H9 (cell line): ENCODE data around the gene CYGB. TPM values are rescaled to one million over a fixed set of nuclear protein-coding genes. Genes with fewer than 3 reads are reported as not detected.

Experiments
- DNase-seq: peaks from one replicate; pipeline ENCODE4 v3.0.0-alpha.2; 2017
- H2AFZ ChIP-seq: one replicate; pipeline ENCODE4 v1.6.1; 2013; ENCODE audit warnings: mild to moderate bottlenecking, low read length, control low read depth, moderate library complexity
- H2AK5ac ChIP-seq: 2 replicates; pipeline ENCODE4 v1.6.1; 2013; ENCODE audit warnings: low read length, control low read depth, mixed read lengths; ENCODE audit not compliant: insufficient read length
- H2BK120ac ChIP-seq: one replicate; pipeline ENCODE4 v1.6.1; 2013; ENCODE audit warnings: low read depth, mild to moderate bottlenecking, low read length, control low read depth, inconsistent platforms; ENCODE audit not compliant: poor library complexity, severe bottlenecking
- H2BK12ac ChIP-seq: 2 replicates; pipeline ENCODE4 v1.6.1; 2013; ENCODE audit warnings: low read length, control low read depth, mixed read lengths, low read depth; ENCODE audit not compliant: insufficient read length
- H2BK15ac ChIP-seq: 2 replicates; pipeline ENCODE4 v1.6.1; 2013; ENCODE audit warnings: low read depth, low read length, control low read depth
- H2BK20ac ChIP-seq: one replicate; pipeline ENCODE4 v1.6.1; 2013; ENCODE audit warnings: low read depth, mild to moderate bottlenecking, low read length, control low read depth, inconsistent platforms; ENCODE audit not compliant: poor library complexity, severe bottlenecking
- H2BK5ac ChIP-seq: 2 replicates; pipeline ENCODE4 v1.6.1; 2013; ENCODE audit warnings: low read length, control low read depth, mixed read lengths; ENCODE audit not compliant: insufficient read length
- H3K14ac ChIP-seq: 2 replicates; pipeline ENCODE4 v1.6.1; 2013; ENCODE audit warnings: low read length, control low read depth; ENCODE audit not compliant: insufficient read depth
- H3K18ac ChIP-seq: 2 replicates; pipeline ENCODE4 v1.6.1; 2013; ENCODE audit warnings: low read depth, mild to moderate bottlenecking, mixed read lengths, low read length, control low read depth; ENCODE audit not compliant: insufficient read length
- H3K23ac ChIP-seq: 2 replicates; pipeline ENCODE4 v1.6.1; 2013; ENCODE audit warnings: low read length, control low read depth, mixed read lengths, low read depth; ENCODE audit not compliant: insufficient read length
- H3K23me2 ChIP-seq: 2 replicates; pipeline ENCODE4 v1.6.1; 2013; ENCODE audit warnings: low read depth, mild to moderate bottlenecking, mixed read lengths, low read length, control low read depth; ENCODE audit not compliant: insufficient read length, poor library complexity, severe bottlenecking
- H3K27ac ChIP-seq: 2 replicates; pipeline ENCODE4 v1.5.1; 2013; ENCODE audit warnings: low read length, control low read depth, mixed read lengths, low read depth; ENCODE audit not compliant: insufficient read length
- H3K27me3 ChIP-seq: 2 replicates; pipeline ENCODE4 v1.6.1; 2013; ENCODE audit warnings: low read length, control low read depth, inconsistent platforms; ENCODE audit not compliant: insufficient read depth
- H3K4ac ChIP-seq: 2 replicates; pipeline ENCODE4 v1.6.1; 2013; ENCODE audit warnings: low read depth, mild to moderate bottlenecking, control low read depth, inconsistent platforms, low read length, moderate library complexity
- H3K4me1 ChIP-seq: 2 replicates; pipeline ENCODE4 v1.6.1; 2013; ENCODE audit warnings: low read length, control low read depth, inconsistent platforms; ENCODE audit not compliant: insufficient read depth
- H3K4me2 ChIP-seq: 2 replicates; pipeline ENCODE4 v1.6.1; 2013; ENCODE audit warnings: low read length, control low read depth, mixed read lengths; ENCODE audit not compliant: insufficient read length, insufficient read depth
- H3K56ac ChIP-seq: 2 replicates; pipeline ENCODE4 v1.6.1; 2013; ENCODE audit warnings: low read depth, mild to moderate bottlenecking, mixed read lengths, low read length, control low read depth; ENCODE audit not compliant: insufficient read length
- H3K79me1 ChIP-seq: 2 replicates; pipeline ENCODE4 v1.6.1; 2013; ENCODE audit warnings: low read depth, mild to moderate bottlenecking, moderate library complexity, low read length, control low read depth, inconsistent platforms; ENCODE audit not compliant: insufficient read depth, poor library complexity, severe bottlenecking
- H3K79me2 ChIP-seq: 2 replicates; pipeline ENCODE4 v1.6.1; 2013; ENCODE audit warnings: low read length, control low read depth, inconsistent platforms; ENCODE audit not compliant: insufficient read depth
- H3K9ac ChIP-seq: 2 replicates; pipeline ENCODE4 v1.6.1; 2013; ENCODE audit warnings: low read length, control low read depth, mixed read lengths; ENCODE audit not compliant: insufficient read length; ENCODE audit errors: extremely low read depth
- H3K9me3 ChIP-seq: one replicate; pipeline ENCODE4 v1.6.1; 2013; ENCODE audit warnings: low read depth, low read length, inconsistent platforms; ENCODE audit not compliant: control insufficient read depth
- H3T11ph ChIP-seq: one replicate; pipeline ENCODE4 v1.6.1; 2013; ENCODE audit warnings: mild to moderate bottlenecking, low read length, control low read depth, inconsistent platforms
- H4K20me1 ChIP-seq: one replicate; pipeline ENCODE4 v1.6.1; 2013; ENCODE audit not compliant: control insufficient read depth, insufficient read length, insufficient read depth
- H4K5ac ChIP-seq: 2 replicates; pipeline ENCODE4 v1.6.1; 2013; ENCODE audit warnings: low read depth, mild to moderate bottlenecking, mixed read lengths, low read length, control low read depth; ENCODE audit not compliant: insufficient read length
- H4K8ac ChIP-seq: replicated peaks from 2 replicates; pipeline ENCODE4 v1.6.1; 2013; ENCODE audit warnings: low read length, control low read depth, mixed read lengths, low read depth; ENCODE audit not compliant: insufficient read length
- H4K91ac ChIP-seq: 2 replicates; pipeline ENCODE4 v1.6.1; 2013; ENCODE audit warnings: low read depth, mild to moderate bottlenecking, moderate library complexity, mixed read lengths, low read length, control low read depth; ENCODE audit not compliant: insufficient read length
- H3K27ac Mint-ChIP-seq, 3 experiments: 2 replicates in 2 of 3; 3 replicates in 1 of 3; pipeline ENCODE4 v1.8.0; 2020 to 2021; ENCODE audit warnings: mixed read lengths in 3 of 3, mild to moderate bottlenecking in 1 of 3, moderate library complexity in 1 of 3
- H3K27me3 Mint-ChIP-seq: 2 replicates; pipeline ENCODE4 v1.8.0; 2021; ENCODE audit warnings: low read depth, mild to moderate bottlenecking, moderate library complexity, mixed read lengths
- H3K36me3 Mint-ChIP-seq, 3 experiments: 2 replicates in 2 of 3; 3 replicates in 1 of 3; pipeline ENCODE4 v1.8.0; 2020 to 2021; ENCODE audit warnings: low read depth in 3 of 3, mixed read lengths in 3 of 3; ENCODE audit not compliant: insufficient read depth in 1 of 3
- H3K4me1 Mint-ChIP-seq, 2 experiments: 2 replicates each; pipeline ENCODE4 v1.8.0; 2020; ENCODE audit warnings: mixed read lengths in 2 of 2
- H3K4me3 Mint-ChIP-seq, 2 experiments: 2 replicates in 1 of 2; 3 replicates in 1 of 2; pipeline ENCODE4 v1.8.0; 2020 to 2021; ENCODE audit warnings: mild to moderate bottlenecking in 2 of 2, mixed read lengths in 2 of 2, moderate library complexity in 1 of 2
- H3K9me3 Mint-ChIP-seq, 2 experiments: 2 replicates in 1 of 2; 3 replicates in 1 of 2; pipeline ENCODE4 v1.8.0; 2020; ENCODE audit warnings: mild to moderate bottlenecking in 2 of 2, mixed read lengths in 2 of 2, moderate library complexity in 1 of 2
- CTCF ChIP-seq: fragments of 200-600 bp; sonication (generic); conservative IDR thresholded peaks from 3 replicates; pipeline ENCODE4 v1.8.0; 2021; ENCODE audit warnings: antibody characterized with exemption, mild to moderate bottlenecking
- WGBS: extraction: QIAGEN DNeasy Blood & Tissue Kit; methylation state at CpG from one replicate; pipeline ENCODE4 v1.1.7; 2013; ENCODE audit warnings: missing lambda C conversion rate, low lambda C conversion rate, mixed read lengths; ENCODE audit not compliant: insufficient read length; ENCODE audit errors: extremely low coverage; 5-methylcytosine and 5-hydroxymethylcytosine counted together
- total RNA-seq: library from RNA; stranded (reverse); gene quantifications from 2 replicates; pipeline ENCODE4 v1.2.1, GENCODE V29; 2021

The CYGB gene
- total RNA-seq, 1 experiment from 2014 or later: 2.4 TPM

GRCh38 chr17:76499267-76499667, 38.2 kb downstream of the CYGB start:
- Histone ChIP-seq H2BK15ac (no peak overlapping the region), H3K23ac (no peak overlapping the region), H4K8ac (no peak overlapping the region), H3T11ph (no peak overlapping the region), H4K20me1 (no peaks in the 10 kb centered on the region), H3K18ac (no peak overlapping the region), H2BK120ac (no peak overlapping the region), H3K27ac (no peak overlapping the region), H2BK12ac (no peak overlapping the region), H3K23me2 (peaks cover 9% of the 10 kb centered on the region), H4K91ac (no peak overlapping the region), H3K79me1 (no peaks in the 10 kb centered on the region), H3K14ac (no peak overlapping the region), H3K4me2 (no peak overlapping the region), H2AFZ (no peak overlapping the region), H3K9me3 (no peaks in the 10 kb centered on the region), H3K4me1 (peaks cover 3% of the 10 kb centered on the region; the same call in 1 of the 2 replicates), H4K5ac (no peak overlapping the region), H2BK5ac (no peak overlapping the region), H2AK5ac (no peak overlapping the region), H3K56ac (no peak overlapping the region), H3K9ac (no peak overlapping the region), H3K27me3 (no peaks in the 10 kb centered on the region), H2BK20ac (no peak overlapping the region), H3K79me2 (no peaks in the 10 kb centered on the region), H3K4ac (no peak overlapping the region)
- no peak for DNase-seq
- WGBS: no CpG with 5 or more reads among the region's 5 CpGs
- no peaks in the 10 kb centered on the region; a peak in 1 of 5 replicates for H3K9me3 Mint-ChIP-seq
- no peak for TF ChIP-seq CTCF
- peaks cover 50 to 58% of the 10 kb centered on the region in 2 experiments for H3K4me1 Mint-ChIP-seq
- no peaks in the 10 kb centered on the region; a peak in 2 of 7 replicates for H3K36me3 Mint-ChIP-seq
- H3K27me3 Mint-ChIP-seq: peaks cover 7% of the 10 kb centered on the region
- H3K27ac Mint-ChIP-seq: no peak overlapping the region
- no peak overlapping the region; a peak in 1 of 5 replicates for H3K4me3 Mint-ChIP-seq
